Transverse colon (tissue), 4 donors: ENCODE measurements around the gene CSF1R.

ENCODE experiments used
- CTCF ChIP-seq, 5 experiments: fragments of 200-600 bp in 3 of 5; fragments of 450-650 bp in 2 of 5; sonication (generic) in 3 of 5; IDR thresholded peaks; 1 replicate in 2 of 5; 2 replicates in 3 of 5; pipeline ENCODE4 v1.5.1; 2016 to 2017; ENCODE audit warnings: antibody characterized with exemption in 5 of 5, inconsistent platforms in 3 of 5, mild to moderate bottlenecking in 2 of 5, moderate library complexity in 1 of 5
- POLR2A ChIP-seq: fragments of 450-650 bp; IDR thresholded peaks from one replicate; pipeline ENCODE4 v1.6.1; 2016; ENCODE audit warnings: antibody characterized with exemption, mild to moderate bottlenecking, moderate library complexity
- POLR2AphosphoS5 ChIP-seq, 3 donors: sonication (generic); formaldehyde crosslinking; IDR thresholded peaks; one replicate each; pipeline ENCODE4 v1.6.1; 2016; ENCODE audit warnings: antibody characterized with exemption in 3 of 3

DNA sequence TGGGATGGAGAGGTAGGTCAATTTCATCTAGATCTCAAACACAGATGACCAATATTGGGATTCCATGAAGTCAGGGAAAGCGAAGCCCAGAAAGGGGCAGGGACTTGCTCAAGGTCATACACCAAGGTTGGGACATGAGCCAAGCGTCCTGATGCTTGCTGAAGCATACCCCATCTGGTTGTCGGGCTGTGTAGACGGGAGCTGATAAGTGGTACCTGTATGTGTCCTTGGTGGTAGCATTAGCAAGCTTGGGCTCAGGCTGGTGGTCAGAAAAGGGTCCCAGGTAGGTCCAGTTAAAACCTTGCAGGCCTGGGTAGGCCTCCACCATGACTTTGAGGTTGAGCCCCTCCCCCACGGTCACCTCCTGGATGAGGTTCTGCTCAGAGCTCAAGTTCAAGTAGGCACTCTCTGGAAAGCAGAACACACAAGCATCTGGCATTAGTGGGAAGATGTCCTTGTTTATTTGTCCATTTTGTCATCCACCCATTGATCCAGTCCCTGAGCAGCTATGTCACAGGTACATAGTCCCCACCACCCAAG lies 13.2 kb downstream of the CSF1R start:
- TF ChIP-seq CTCF (IDR thresholded peaks at IDR 0.05): no peak
- TF ChIP-seq POLR2AphosphoS5 (IDR thresholded peaks at IDR 0.05): no peak
- no peak for TF ChIP-seq POLR2A
